H1 (cell line): ENCODE data around the gene ABI1. TPM values are rescaled to one million over a fixed set of nuclear protein-coding genes. Genes with fewer than 3 reads are reported as not detected.

ENCODE experiments used
- CTCF ChIA-PET: fragments of 300-600 bp; sonication (Branson Sonifier 250); formaldehyde crosslinking; loops from one replicate; lab custom pipeline; 2021; ENCODE audit not compliant: partially characterized antibody; lab: Charles Lee
- POLR2A ChIA-PET: fragments of 300-600 bp; sonication (Branson Sonifier 250); formaldehyde crosslinking; loops from one replicate; lab custom pipeline; 2021; ENCODE audit warnings: inconsistent platforms; ENCODE audit not compliant: partially characterized antibody; lab: Charles Lee
- DNase-seq, 2 experiments: peaks; one replicate each; pipeline versions ENCODE4 v3.0.0 to v3.0.0-alpha.2; 2010 to 2022; ENCODE audit warnings: low spot score in 2 of 2, low read depth in 1 of 2, mixed read lengths in 1 of 2
- FAIRE-seq: peaks from 2 replicates; lab custom pipeline; 2011; peaks lifted over from hg19 to GRCh38; lab: Jason Lieb, UNC
- H2AFZ ChIP-seq: 2 replicates; pipeline ENCODE4 v1.8.1; 2012; ENCODE audit warnings: low read length, inconsistent platforms
- H2AK5ac ChIP-seq: 2 replicates; pipeline ENCODE4 v1.6.1; 2013; ENCODE audit warnings: low read depth, low read length
- H2BK120ac ChIP-seq: replicated peaks from 2 replicates; pipeline ENCODE3; 2013; ENCODE audit warnings: low read depth, low read length, inconsistent platforms
- H2BK12ac ChIP-seq: 2 replicates; pipeline ENCODE4 v1.6.1; 2013; ENCODE audit warnings: low read depth, low read length
- H2BK15ac ChIP-seq: 2 replicates; pipeline ENCODE4 v1.6.1; 2013; ENCODE audit warnings: low read length
- H2BK20ac ChIP-seq: 2 replicates; pipeline ENCODE4 v1.6.1; 2013; ENCODE audit warnings: low read length
- H2BK5ac ChIP-seq: 2 replicates; pipeline ENCODE4 v1.6.1; 2013; ENCODE audit warnings: low read depth, low read length
- H3K14ac ChIP-seq: 2 replicates; pipeline ENCODE4 v1.6.1; 2013; ENCODE audit warnings: inconsistent platforms; ENCODE audit not compliant: insufficient read length
- H3K18ac ChIP-seq: 2 replicates; pipeline ENCODE4 v1.6.1; 2013; ENCODE audit warnings: low read length; ENCODE audit errors: extremely low read depth
- H3K23ac ChIP-seq: 2 replicates; pipeline ENCODE4 v1.6.1; 2013; ENCODE audit warnings: inconsistent platforms; ENCODE audit not compliant: insufficient read length
- H3K23me2 ChIP-seq: 2 replicates; pipeline ENCODE4 v1.6.1; 2013; ENCODE audit warnings: low read depth, low read length
- H3K27ac ChIP-seq: 2 replicates; pipeline ENCODE4 v1.6.1; 2011; ENCODE audit warnings: low read depth, low read length, inconsistent platforms
- H3K27me3 ChIP-seq, 4 experiments: replicated peaks in 1 of 4; 1 replicate in 1 of 4; 2 replicates in 3 of 4; pipeline versions ENCODE4 v1.6.1 to v1.8.1; 2011 to 2013; ENCODE audit warnings: low read length in 3 of 4, mild to moderate bottlenecking in 3 of 4, inconsistent platforms in 2 of 4, mixed read lengths in 2 of 4, moderate library complexity in 1 of 4; ENCODE audit not compliant: control insufficient read depth in 3 of 4, insufficient read depth in 3 of 4; ENCODE audit errors: extremely low read depth in 1 of 4
- H3K36me3 ChIP-seq, 4 experiments: 2 replicates each; pipeline versions ENCODE4 v1.6.1 to v1.8.1; 2011 to 2013; ENCODE audit warnings: mild to moderate bottlenecking in 4 of 4, low read length in 3 of 4, moderate library complexity in 2 of 4, control low read depth in 1 of 4, inconsistent platforms in 1 of 4; ENCODE audit not compliant: insufficient read depth in 4 of 4, control insufficient read depth in 2 of 4
- H3K4ac ChIP-seq: replicated peaks from 2 replicates; pipeline ENCODE3; 2013; ENCODE audit warnings: low read length, low read depth, mixed read lengths, inconsistent platforms; ENCODE audit not compliant: insufficient read length
- H3K4me1 ChIP-seq, 4 experiments: replicated peaks in 1 of 4; 1 replicate in 1 of 4; 2 replicates in 3 of 4; pipeline versions ENCODE4 v1.6.1 to v1.8.1; 2011 to 2013; ENCODE audit warnings: low read length in 3 of 4, inconsistent platforms in 2 of 4, mixed read lengths in 1 of 4; ENCODE audit not compliant: insufficient read depth in 4 of 4, control insufficient read depth in 3 of 4
- H3K4me2 ChIP-seq, 2 experiments: 2 replicates each; pipeline versions ENCODE4 v1.6.1 to v1.8.1; 2011 to 2013; ENCODE audit warnings: low read depth in 2 of 2, low read length in 2 of 2, control low read depth in 1 of 2, inconsistent platforms in 1 of 2, mild to moderate bottlenecking in 1 of 2; ENCODE audit not compliant: insufficient read depth in 1 of 2
- H3K4me3 ChIP-seq, 4 experiments: fragments of 200-600, 300-600 bp in 1 of 4; sonication (generic), shearing (Covaris generic), sonication (Bioruptor Twin) in 1 of 4; 2 replicates each; pipeline versions ENCODE4 v1.5.1 to v1.8.1; 2011 to 2016; ENCODE audit warnings: low read length in 4 of 4, low read depth in 3 of 4, control low read depth in 2 of 4, inconsistent platforms in 2 of 4, mild to moderate bottlenecking in 2 of 4, mixed read lengths in 1 of 4, moderate library complexity in 1 of 4; ENCODE audit not compliant: insufficient read depth in 2 of 4; ENCODE audit errors: extremely low read depth in 1 of 4
- H3K56ac ChIP-seq: replicated peaks from 2 replicates; pipeline ENCODE3; 2013; ENCODE audit warnings: low read depth, mild to moderate bottlenecking, mixed read lengths, low read length, inconsistent platforms; ENCODE audit not compliant: insufficient read length
- H3K79me1 ChIP-seq: 2 replicates; pipeline ENCODE4 v1.6.1; 2013; ENCODE audit warnings: low read depth, low read length, control low read depth
- H3K79me2 ChIP-seq, 2 experiments: 2 replicates each; pipeline versions ENCODE4 v1.6.1 to v1.8.1; 2012 to 2013; ENCODE audit warnings: low read length in 2 of 2, mild to moderate bottlenecking in 2 of 2, inconsistent platforms in 1 of 2; ENCODE audit not compliant: insufficient read depth in 2 of 2, control insufficient read depth in 1 of 2
- H3K9ac ChIP-seq, 4 experiments: replicated peaks in 1 of 4; 1 replicate in 1 of 4; 2 replicates in 3 of 4; pipeline versions ENCODE4 v1.6.1 to v1.8.1; 2011 to 2013; ENCODE audit warnings: low read depth in 3 of 4, low read length in 3 of 4, control low read depth in 2 of 4, mild to moderate bottlenecking in 2 of 4, moderate library complexity in 2 of 4, inconsistent platforms in 1 of 4; ENCODE audit errors: extremely low read depth in 1 of 4
- H3K9me3 ChIP-seq, 2 experiments: 2 replicates each; pipeline versions ENCODE4 v1.6.1 to v1.8.1; 2012 to 2013; ENCODE audit warnings: mild to moderate bottlenecking in 2 of 2, moderate library complexity in 2 of 2, control low read depth in 1 of 2, inconsistent platforms in 1 of 2, low read depth in 1 of 2, low read length in 1 of 2, mixed read lengths in 1 of 2; ENCODE audit not compliant: insufficient read depth in 2 of 2
- H4K20me1 ChIP-seq, 2 experiments: replicated peaks in 1 of 2; 2 replicates each; pipeline versions ENCODE3 to v1.8.1; 2011 to 2013; ENCODE audit warnings: inconsistent platforms in 2 of 2, low read length in 2 of 2, mild to moderate bottlenecking in 1 of 2; ENCODE audit not compliant: insufficient read depth in 2 of 2, control insufficient read depth in 1 of 2
- H4K5ac ChIP-seq: 2 replicates; pipeline ENCODE4 v1.6.1; 2013; ENCODE audit warnings: low read length, low read depth, mixed read lengths, inconsistent platforms; ENCODE audit not compliant: insufficient read length
- H4K8ac ChIP-seq: 2 replicates; pipeline ENCODE4 v1.8.0; 2013; ENCODE audit warnings: mild to moderate bottlenecking, moderate library complexity, low read length, inconsistent platforms; ENCODE audit not compliant: insufficient read depth; ENCODE audit errors: extremely low read depth
- H4K91ac ChIP-seq: replicated peaks from 2 replicates; pipeline ENCODE3; 2013; ENCODE audit warnings: low read length, mixed read lengths, inconsistent platforms; ENCODE audit not compliant: insufficient read length
- EP300 ChIP-seq, 2 experiments: IDR thresholded peaks; 1 replicate in 1 of 2; 2 replicates in 1 of 2; pipeline ENCODE4 v1.6.1; 2011 to 2012; ENCODE audit warnings: low read depth in 2 of 2, low read length in 2 of 2, mild to moderate bottlenecking in 2 of 2, borderline replicate concordance in 1 of 2, inconsistent platforms in 1 of 2, moderate library complexity in 1 of 2
- EZH2 ChIP-seq: fragments of 200-600 bp; sonication (generic); IDR thresholded peaks from 2 replicates; pipeline ENCODE4 v1.7.1; 2012; ENCODE audit warnings: low read depth, mild to moderate bottlenecking, moderate library complexity, low read length, inconsistent platforms; ENCODE audit not compliant: severe bottlenecking
- GABPA ChIP-seq: IDR thresholded peaks from 2 replicates; pipeline ENCODE4 v1.6.1; 2011; ENCODE audit warnings: mild to moderate bottlenecking, low read length, moderate library complexity, borderline replicate concordance; ENCODE audit not compliant: insufficient read depth
- GTF2F1 ChIP-seq: IDR thresholded peaks from 2 replicates; pipeline ENCODE4 v1.6.1; 2012; ENCODE audit warnings: low read depth, low read length, improper control_type of control experiment, borderline replicate concordance
- MAFK ChIP-seq: IDR thresholded peaks from 2 replicates; pipeline ENCODE4 v1.6.1; 2012; ENCODE audit warnings: low read depth, mild to moderate bottlenecking, improper control_type of control experiment, low read length
- NANOG ChIP-seq: IDR thresholded peaks from 2 replicates; pipeline ENCODE4 v1.6.1; 2011; ENCODE audit warnings: low read length, low read depth, mild to moderate bottlenecking, inconsistent platforms; ENCODE audit not compliant: insufficient read depth, poor library complexity, severe bottlenecking
- PHF8 ChIP-seq: fragments of 200-600 bp; sonication (generic); conservative IDR thresholded peaks from 2 replicates; pipeline ENCODE4 v1.7.1; 2012; ENCODE audit warnings: low read depth, mild to moderate bottlenecking, inconsistent platforms, low read length, moderate library complexity
- POLR2AphosphoS5 ChIP-seq: IDR thresholded peaks from 2 replicates; pipeline ENCODE4 v1.6.1; 2011; ENCODE audit warnings: low read depth, low read length
- RAD21 ChIP-seq, 2 experiments: IDR thresholded peaks in 1 of 2; conservative IDR thresholded peaks in 1 of 2; 2 replicates each; pipeline ENCODE4 v1.6.1; 2011; ENCODE audit warnings: low read depth in 2 of 2, low read length in 2 of 2, improper control_type of control experiment in 1 of 2, inconsistent platforms in 1 of 2, mild to moderate bottlenecking in 1 of 2, moderate library complexity in 1 of 2
- SP1 ChIP-seq: IDR thresholded peaks from 2 replicates; pipeline ENCODE4 v1.6.1; 2011; ENCODE audit warnings: low read depth, low read length
- TEAD4 ChIP-seq: IDR thresholded peaks from 2 replicates; pipeline ENCODE4 v1.6.1; 2012; ENCODE audit warnings: low read depth, low read length, inconsistent platforms, mixed read lengths
- ZNF274 ChIP-seq: IDR thresholded peaks from 2 replicates; pipeline ENCODE4 v1.7.0; 2012; ENCODE audit warnings: low read length, borderline replicate concordance; ENCODE audit errors: extremely low read depth
- WGBS, 2 experiments: shearing (Covaris generic) in 1 of 2; methylation state at CpG; one replicate each; pipeline versions ENCODE4 v1.1.6 to v1.1.7; 2013 to 2015; ENCODE audit warnings: low lambda C conversion rate in 2 of 2, mixed read lengths in 2 of 2, inconsistent platforms in 1 of 2, low coverage in 1 of 2, missing lambda C conversion rate in 1 of 2; ENCODE audit not compliant: insufficient replicate concordance in 2 of 2, insufficient coverage in 1 of 2, insufficient read length in 1 of 2; ENCODE audit errors: extremely low coverage in 1 of 2, missing lambda C conversion rate in 1 of 2; 5-methylcytosine and 5-hydroxymethylcytosine counted together
- polyA plus RNA-seq, 7 experiments: library from polyadenylated mRNA; depleted of rRNA in 3 of 7; stranded (reverse) in 5 of 7; unstranded in 2 of 7; fragments of >200 nt in 5 of 7; fragments of 200-250 nt in 2 of 7; gene quantifications; 1 replicate in 5 of 7; 2 replicates in 1 of 7; 4 replicates in 1 of 7; pipeline versions ENCODE4 v1.2.1 to v1.2.3, GENCODE V29; 2011 to 2013; ENCODE audit warnings: missing spikeins in 2 of 7, mixed read lengths in 2 of 7
- total RNA-seq: library from RNA; stranded (reverse); fragmentation: NEBNext Ultra II Directional; extraction: Animal tissue kit (Norgen Biotek cat#: 25700); gene quantifications from 2 replicates; pipeline ENCODE4 v1.2.1, GENCODE V29; 2021

The ABI1 gene
- total and polyA plus RNA-seq, 2 of the 8 experiments (the other 6 are each of a cell fraction or from before 2014, with no cell fraction given) = 35.4 to 37.0 TPM

DNA sequence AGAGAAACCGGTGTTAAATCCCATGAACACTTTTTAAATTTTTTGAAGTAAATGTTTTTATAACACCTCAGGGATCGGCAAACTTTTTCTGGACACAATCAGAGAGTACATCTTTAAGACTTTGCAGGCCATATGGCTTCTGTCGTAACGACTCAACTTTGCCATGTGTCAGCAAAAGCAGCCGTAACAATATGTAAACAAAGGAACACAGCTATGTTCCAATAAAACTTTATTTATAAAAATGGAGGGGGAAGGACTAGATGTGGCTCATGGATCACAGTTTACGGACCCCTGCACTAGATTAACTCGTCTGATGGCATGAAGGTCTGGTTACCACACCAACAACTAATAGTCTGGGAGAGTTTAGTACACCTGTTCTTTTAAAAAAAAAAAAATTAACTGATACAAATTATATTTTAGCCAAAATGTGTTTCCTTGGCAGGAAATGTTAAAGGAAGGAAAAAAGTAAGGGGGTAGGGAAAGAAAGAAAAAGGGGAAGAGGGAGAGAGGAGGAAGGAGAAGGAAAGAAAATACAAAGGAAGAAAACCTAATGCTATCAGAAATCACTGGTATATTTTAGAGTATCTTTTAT is 50.2 kb downstream of the ABI1 start:
- CTCF ChIA-PET = no interaction called here
- TF ChIP-seq EP300 (IDR thresholded peaks at IDR 0.05; ENCODE audit: borderline replicate concordance in 1 of 2, low read depth in 2 of 2, low read length in 2 of 2) (no peak), PHF8 (no peak), RAD21 (IDR thresholded peaks at IDR 0.05 in 1 of 2, conservative IDR thresholded peaks at IDR 0.05 in 1 of 2; ENCODE audit: low read depth in 2 of 2, low read length in 2 of 2) (no peak), ZNF274 (no peak), MAFK (no peak), GTF2F1 (no peak), POLR2AphosphoS5 (no peak), SP1 (no peak), GABPA (no peak), EZH2 (no peak), NANOG (no peak), TEAD4 (no peak)
- TF ChIP-seq, all 59 proteins: peak for 0
- Histone ChIP-seq H3K18ac (no peak overlapping the region), H3K4ac (no peak overlapping the region), H3K9ac (no peak overlapping the region), H4K20me1 (peaks cover 0 to 3% of the 10 kb centered on the region in 2 experiments), H3K79me2 (peaks cover 0 to 45% of the 10 kb centered on the region in 2 experiments; a peak in 2 of 4 replicates), H3K4me1 (peaks cover 0 to 2% (median under 1%) of the 10 kb centered on the region in 4 experiments; a peak in 2 of 7 replicates), H3K27ac (no peak overlapping the region), H4K8ac (no peak overlapping the region), H4K5ac (no peak overlapping the region), H2BK15ac (no peak overlapping the region), H2BK120ac (no peak overlapping the region), H3K4me2 (no peak overlapping the region), H2AFZ (no peak overlapping the region), H3K23me2 (no peaks in the 10 kb centered on the region), H3K36me3 (no peaks in the 10 kb centered on the region), H3K27me3 (no peaks in the 10 kb centered on the region), H2AK5ac (no peak overlapping the region), H3K79me1 (no peaks in the 10 kb centered on the region; the same call in none of the 2 replicates), H3K56ac (no peak overlapping the region), H4K91ac (no peak overlapping the region), H3K23ac (no peak overlapping the region), H2BK5ac (no peak overlapping the region), H2BK12ac (no peak overlapping the region), H3K9me3 (no peaks in the 10 kb centered on the region), H2BK20ac (no peak overlapping the region), H3K4me3 (no peak overlapping the region), H3K14ac (no peak overlapping the region)
- WGBS, 2 experiments = 87% methylated on average over 7 of the region's 7 CpGs; no CpG with 5 or more reads in 1 of the 2 experiments
- POLR2A ChIA-PET = no interaction called here
- FAIRE-seq (no peak), DNase-seq (no peak)
